Peyer's patch (tissue), 4 donors: Measurements from ENCODE around the gene FOXS1. TPM values are rescaled to one million over a fixed set of nuclear protein-coding genes. Genes with fewer than 3 reads are reported as not detected.
A peak's percentile ranks its signal among the peaks of the same experiment; 100 is the strongest.
"Not testable (repeated sequence)": the region's sequence is repeated elsewhere in the genome, so short reads cannot be mapped to it uniquely, and the experiment has no call there.

ENCODE experiments used
- DNase-seq, 3 donors: peaks; one replicate each; pipeline ENCODE4 v3.0.0-alpha.2; 2017 to 2019
- H3K27ac ChIP-seq, 4 donors: fragments of 200-600 bp; sonication (generic); one replicate each; pipeline ENCODE4 v1.5.1; 2016 to 2019
- H3K27me3 ChIP-seq, 2 donors: fragments of 200-600 bp; sonication (generic); one replicate each; pipeline ENCODE4 v1.5.1; 2019
- H3K36me3 ChIP-seq, 3 donors: fragments of 200-600 bp; sonication (generic); one replicate each; pipeline ENCODE4 v1.5.1; 2016 to 2019
- H3K4me1 ChIP-seq, 4 donors: fragments of 200-600 bp; sonication (generic); one replicate each; pipeline ENCODE4 v1.5.1; 2016 to 2019
- H3K4me3 ChIP-seq, 4 donors: fragments of 200-600 bp; sonication (generic); 1 replicate in 3 of 4; 2 replicates in 1 of 4; pipeline ENCODE4 v1.5.1; 2016 to 2019; ENCODE audit warnings: mild to moderate bottlenecking in 1 of 4
- H3K9me3 ChIP-seq, 4 donors: fragments of 200-600 bp; sonication (generic); one replicate each; pipeline ENCODE4 v1.5.1; 2016 to 2019; ENCODE audit warnings: mild to moderate bottlenecking in 1 of 4
- CTCF ChIP-seq, 6 experiments: fragments of 450-650 bp in 4 of 6; fragments of 200-600 bp in 2 of 6; sonication (generic) in 1 of 6; IDR thresholded peaks; one replicate each; pipeline ENCODE4 v1.5.1; 2017 to 2019; ENCODE audit warnings: antibody characterized with exemption in 6 of 6, mild to moderate bottlenecking in 3 of 6, moderate library complexity in 1 of 6
- POLR2A ChIP-seq, 2 donors: fragments of 450-650 bp; IDR thresholded peaks; one replicate each; pipeline ENCODE4 v1.5.1; 2017; ENCODE audit warnings: antibody characterized with exemption in 2 of 2, mild to moderate bottlenecking in 2 of 2, moderate library complexity in 2 of 2
- total RNA-seq, 4 donors: library from RNA; depleted of rRNA; stranded (reverse); fragments of >200 nt; gene quantifications; one replicate each; pipeline ENCODE4 v1.1.0, GENCODE V29; 2016

Gene FOXS1
- total RNA-seq, 4 donors from 2014 or later: not detected

GRCh38 chr20:31831771-31832306 is 13.6 kb downstream of the FOXS1 start:
- no peak overlapping the region for H3K27ac ChIP-seq
- no peaks in the 10 kb centered on the region for H3K27me3 ChIP-seq
- no peaks in the 10 kb centered on the region for H3K9me3 ChIP-seq
- peaks cover 0 to 18% (median 6%) of the 10 kb centered on the region in 4 donors for H3K4me1 ChIP-seq
- no peak for DNase-seq
- no peaks in the 10 kb centered on the region for H3K36me3 ChIP-seq
- TF ChIP-seq CTCF (IDR thresholded peaks at IDR 0.05): no peak
- TF ChIP-seq POLR2A (IDR thresholded peaks at IDR 0.05): no peak
- no peak overlapping the region for H3K4me3 ChIP-seq

GRCh38 chr20:31831211-31831610 is 14.2 kb downstream of the FOXS1 start:
- Histone ChIP-seq H3K4me3 (no peak overlapping the region), H3K27me3 (no peaks in the 10 kb centered on the region), H3K9me3 (no peaks in the 10 kb centered on the region), H3K36me3 (no peaks in the 10 kb centered on the region), H3K4me1 (peaks cover 0 to 11% (median 3%) of the 10 kb centered on the region in 4 donors), H3K27ac (no peak overlapping the region)
- TF ChIP-seq POLR2A (IDR thresholded peaks at IDR 0.05) (no peak), CTCF (IDR thresholded peaks at IDR 0.05) (no peak)
- no peak for DNase-seq

GRCh38 chr20:31830406-31830981 is 14.9 kb downstream of the FOXS1 start:
- no peak overlapping the region for H3K4me3 ChIP-seq
- DNase-seq: no peak
- no peak overlapping the region for H3K27ac ChIP-seq
- H3K27me3 ChIP-seq: no peaks in the 10 kb centered on the region
- TF ChIP-seq POLR2A (IDR thresholded peaks at IDR 0.05): no peak
- TF ChIP-seq CTCF (IDR thresholded peaks at IDR 0.05): no peak
- peaks cover 0 to 4% (median 0%) of the 10 kb centered on the region in 4 donors for H3K4me1 ChIP-seq
- H3K9me3 ChIP-seq: no peaks in the 10 kb centered on the region
- H3K36me3 ChIP-seq: no peaks in the 10 kb centered on the region

- no peak overlapping the region for H3K27ac ChIP-seq
- no peaks in the 10 kb centered on the region for H3K9me3 ChIP-seq
- H3K4me3 ChIP-seq: no peak overlapping the region
- H3K36me3 ChIP-seq: no peaks in the 10 kb centered on the region
- no peaks in the 10 kb centered on the region for H3K27me3 ChIP-seq
- TF ChIP-seq POLR2A (IDR thresholded peaks at IDR 0.05): no peak
- no peak for TF ChIP-seq CTCF (IDR thresholded peaks at IDR 0.05)
- peak in 1 of 3 donors; percentile 36 for DNase-seq
- H3K4me1 ChIP-seq: peaks cover 0 to 4% (median 0%) of the 10 kb centered on the region in 4 donors
These were observed 15.7 kb downstream of the FOXS1 start for GRCh38 chr20:31829731-31830130.

- not testable (repeated sequence) for H3K27ac ChIP-seq, H3K36me3 ChIP-seq, DNase-seq, H3K4me1 ChIP-seq, H3K4me3 ChIP-seq, H3K9me3 ChIP-seq, H3K27me3 ChIP-seq
These were observed 17.4 kb downstream of the FOXS1 start for GRCh38 chr20:31828016-31828415.

GRCh38 chr20:31827059-31827458 is 18.3 kb downstream of the FOXS1 start:
- TF ChIP-seq POLR2A (IDR thresholded peaks at IDR 0.05) (no peak), CTCF (IDR thresholded peaks at IDR 0.05) (no peak)
- Histone ChIP-seq H3K27ac (no peak overlapping the region), H3K27me3 (no peaks in the 10 kb centered on the region), H3K9me3 (no peaks in the 10 kb centered on the region), H3K36me3 (no peaks in the 10 kb centered on the region), H3K4me3 (no peak overlapping the region), H3K4me1 (peaks cover 0 to 10% (median 3%) of the 10 kb centered on the region in 4 donors)
- peak in 1 of 3 donors; percentile 2 for DNase-seq
